Mesodermal cell (in vitro differentiated cells): ENCODE data around the gene NSMCE4A. TPM values are rescaled to one million over a fixed set of nuclear protein-coding genes. Genes with fewer than 3 reads are reported as not detected.
"Not testable (repeated sequence)": the region's sequence is repeated elsewhere in the genome, so short reads cannot be mapped to it uniquely, and the experiment has no call there.

Experiments
- H3K27ac ChIP-seq: 2 replicates; pipeline ENCODE4 v1.7.0; 2013; ENCODE audit warnings: mild to moderate bottlenecking, low read depth, low read length, moderate library complexity; ENCODE audit not compliant: severe bottlenecking
- H3K36me3 ChIP-seq: 2 replicates; pipeline ENCODE4 v1.7.1; 2013; ENCODE audit warnings: mild to moderate bottlenecking, low read length, moderate library complexity; ENCODE audit not compliant: control insufficient read depth, insufficient read depth
- H3K4me1 ChIP-seq: one replicate; pipeline ENCODE4 v1.7.1; 2013; ENCODE audit warnings: mild to moderate bottlenecking, low read length; ENCODE audit not compliant: insufficient read depth, control insufficient read depth, poor library complexity, severe bottlenecking
- H3K4me3 ChIP-seq: 2 replicates; pipeline ENCODE4 v1.7.0; 2013; ENCODE audit warnings: low read length, control low read depth, mild to moderate bottlenecking; ENCODE audit not compliant: insufficient read depth, poor library complexity, severe bottlenecking; ENCODE audit errors: extremely low read depth
- H3K9me3 ChIP-seq: 2 replicates; pipeline ENCODE4 v1.7.1; 2013; ENCODE audit warnings: mild to moderate bottlenecking, low read length, moderate library complexity; ENCODE audit not compliant: control insufficient read depth
- WGBS, 2 experiments: methylation state at CpG; one replicate each; pipeline ENCODE4 v1.1.5; 2013; ENCODE audit warnings: missing lambda C conversion rate in 2 of 2; ENCODE audit not compliant: insufficient coverage in 2 of 2; 5-methylcytosine and 5-hydroxymethylcytosine counted together
- polyA plus RNA-seq, 2 experiments: library from polyadenylated mRNA; stranded (reverse); fragments of 50-300 nt; gene quantifications; one replicate each; pipeline ENCODE4 v1.2.3, GENCODE V29; 2013

NSMCE4A gene
- polyA plus RNA-seq (2013, experiment 1 of 2) = 45.3 TPM
- 45.1 TPM for polyA plus RNA-seq (2013, experiment 2 of 2)

DNA sequence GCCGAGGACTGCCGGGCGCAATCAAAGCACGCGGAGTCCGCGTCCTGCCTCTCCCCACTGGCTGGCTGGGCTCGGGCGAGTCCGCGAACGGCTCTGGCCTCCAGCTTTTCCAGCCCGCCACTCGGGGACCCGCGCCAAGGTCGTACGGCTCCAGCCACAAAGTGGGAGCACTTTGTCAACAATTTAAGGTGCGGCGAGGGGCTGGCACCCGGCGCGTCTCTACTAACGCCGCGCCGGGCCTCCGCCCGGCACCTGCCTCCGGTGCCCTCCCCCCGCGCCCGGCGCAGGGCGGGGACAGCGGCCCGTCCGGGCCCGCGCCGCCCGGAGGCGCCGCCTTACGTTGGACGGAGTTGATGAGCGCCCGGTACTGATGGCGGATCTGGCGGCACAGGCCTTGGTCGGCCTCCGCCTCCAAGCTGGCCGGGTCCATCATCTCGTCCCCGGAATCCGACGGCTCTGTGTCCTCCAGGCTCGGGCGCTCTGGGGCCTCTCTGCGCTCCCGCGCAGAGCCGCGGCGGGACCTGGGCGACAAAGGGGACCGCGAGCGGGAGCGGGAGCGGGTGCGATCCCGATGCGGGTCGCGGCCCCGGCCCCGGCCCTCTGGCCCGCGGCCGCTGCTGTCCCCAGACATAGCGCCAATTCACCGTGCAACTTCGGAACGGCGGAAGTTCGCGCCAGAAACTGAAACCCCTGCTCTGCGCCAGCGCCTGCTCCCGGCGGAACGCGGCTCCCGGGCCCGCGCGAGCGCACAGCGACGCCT lies at the start of gene NSMCE4A:
TSS of gene NSMCE4A (minus strand) at position 683 of the 760 bp plus-strand sequence. CDS start at position 631, 52 bp downstream.
- Histone ChIP-seq H3K27ac (peak within 1 kb of the TSS; percentile 80), H3K4me3 (peak within 1 kb of the TSS; percentile 72), H3K9me3 (peaks cover 19% of the 10 kb centered on the region), H3K4me1 (no peaks in the 10 kb centered on the region), H3K36me3 (peaks cover 8% of the 10 kb centered on the region)
- 0% methylated on average over 84 to 87 of the region's 101 CpGs for WGBS, 2 experiments

DNA sequence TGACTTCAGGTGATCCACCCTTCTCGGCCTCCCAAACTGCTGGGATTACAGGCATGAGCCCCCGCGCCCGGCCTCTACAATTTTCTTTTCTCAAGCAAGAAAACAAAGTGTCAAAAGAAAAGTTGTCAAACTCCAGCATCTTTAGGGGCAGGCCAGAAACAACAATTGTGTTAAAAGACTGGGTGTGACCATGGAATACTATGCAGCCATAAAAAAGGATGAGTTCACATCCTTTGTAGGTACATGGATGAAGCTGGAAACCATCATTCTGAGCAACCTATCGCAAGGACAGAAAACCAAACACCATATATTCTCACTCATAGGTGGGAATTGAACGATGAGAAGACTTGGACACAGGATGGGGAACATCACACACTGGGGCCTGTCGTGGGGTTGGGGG lies 48.2 kb upstream of the NSMCE4A start:
- WGBS, 2 experiments = 93% methylated on average over 3 to 4 of the region's 7 CpGs
- not testable (repeated sequence) for H3K4me1 ChIP-seq

GRCh38 chr10:122022276-122022675 lies 47.3 kb upstream of the NSMCE4A start:
- WGBS, 2 experiments = 84 to 93% methylated on average over 2 to 3 of the region's 4 CpGs

More for the DNA sequence above, 48.2 kb upstream of the NSMCE4A start:
- H3K4me3 ChIP-seq, H3K36me3 ChIP-seq, H3K27ac ChIP-seq, H3K9me3 ChIP-seq: not testable (repeated sequence)

GRCh38 chr10:122021828-122022227 lies 46.8 kb upstream of the NSMCE4A start:
- WGBS, 2 experiments = 86 to 92% methylated on average over 8 of the region's 11 CpGs
- peaks cover 7% of the 10 kb centered on the region for H3K4me1 ChIP-seq
- no peak overlapping the region for H3K27ac ChIP-seq
- H3K36me3 ChIP-seq = no peaks in the 10 kb centered on the region
- no peaks in the 10 kb centered on the region for H3K9me3 ChIP-seq
- H3K4me3 ChIP-seq = no peak overlapping the region

More at GRCh38 chr10:122022276-122022675, 47.3 kb upstream of the NSMCE4A start:
- H3K4me3 ChIP-seq = no peak overlapping the region
- no peak overlapping the region for H3K27ac ChIP-seq
- H3K36me3 ChIP-seq = no peaks in the 10 kb centered on the region
- peaks cover 7% of the 10 kb centered on the region for H3K4me1 ChIP-seq
- H3K9me3 ChIP-seq = no peaks in the 10 kb centered on the region

GRCh38 chr10:122021379-122021778 lies 46.4 kb upstream of the NSMCE4A start:
- no peaks in the 10 kb centered on the region for H3K36me3 ChIP-seq
- peaks cover 7% of the 10 kb centered on the region for H3K4me1 ChIP-seq
- H3K4me3 ChIP-seq = no peak overlapping the region
- 81 to 84% methylated on average over 9 of the region's 9 CpGs for WGBS, 2 experiments
- no peak overlapping the region for H3K27ac ChIP-seq
- H3K9me3 ChIP-seq = no peaks in the 10 kb centered on the region

GRCh38 chr10:122020226-122020625 lies 45.2 kb upstream of the NSMCE4A start:
- WGBS, 2 experiments = 90 to 96% methylated on average over 4 to 6 of the region's 6 CpGs
- Histone ChIP-seq H3K36me3 (no peaks in the 10 kb centered on the region), H3K27ac (no peak overlapping the region), H3K9me3 (no peaks in the 10 kb centered on the region), H3K4me1 (peaks cover 7% of the 10 kb centered on the region), H3K4me3 (no peak overlapping the region)

- Histone ChIP-seq H3K27ac (no peak overlapping the region), H3K9me3 (no peaks in the 10 kb centered on the region), H3K4me1 (peaks cover 7% of the 10 kb centered on the region), H3K36me3 (no peaks in the 10 kb centered on the region), H3K4me3 (no peak overlapping the region)
- WGBS, 2 experiments = 80 to 83% methylated on average over 24 of the region's 24 CpGs
These were observed 44.5 kb upstream of the NSMCE4A start for GRCh38 chr10:122019414-122019975.

DNA sequence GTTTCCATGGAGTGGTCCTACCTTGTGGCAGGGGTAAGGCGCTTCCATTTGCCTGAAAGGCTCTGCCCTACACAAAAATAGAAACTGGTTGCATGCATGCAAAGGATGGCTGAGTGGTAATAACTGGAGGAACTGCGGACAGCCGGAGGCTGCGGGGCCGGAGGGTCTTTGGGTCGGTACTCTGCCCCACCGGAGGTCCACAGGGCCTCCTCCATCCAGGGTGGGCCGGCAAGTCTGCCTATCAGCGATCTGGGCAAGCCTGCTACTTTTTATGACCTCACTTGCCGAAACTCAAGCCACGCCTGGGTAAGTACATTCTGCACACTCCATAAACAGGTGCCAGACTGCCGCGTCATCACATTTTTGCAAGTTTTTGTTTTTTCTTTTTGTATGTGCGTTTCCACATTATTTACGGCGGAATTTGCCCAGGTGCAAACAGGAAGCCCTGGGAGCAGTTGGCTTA lies 44.0 kb upstream of the NSMCE4A start:
- Histone ChIP-seq H3K36me3 (no peaks in the 10 kb centered on the region), H3K9me3 (no peaks in the 10 kb centered on the region), H3K4me3 (no peak overlapping the region), H3K4me1 (peaks cover 7% of the 10 kb centered on the region), H3K27ac (no peak overlapping the region)
- WGBS, 2 experiments = 93 to 99% methylated on average over 13 to 16 of the region's 16 CpGs

GRCh38 chr10:122018491-122018890 lies 43.5 kb upstream of the NSMCE4A start:
- Histone ChIP-seq H3K4me1 (peaks cover 7% of the 10 kb centered on the region), H3K27ac (no peak overlapping the region), H3K4me3 (no peak overlapping the region), H3K9me3 (no peaks in the 10 kb centered on the region), H3K36me3 (no peaks in the 10 kb centered on the region)
- WGBS, 2 experiments = 80 to 90% methylated on average over 4 of the region's 7 CpGs

DNA sequence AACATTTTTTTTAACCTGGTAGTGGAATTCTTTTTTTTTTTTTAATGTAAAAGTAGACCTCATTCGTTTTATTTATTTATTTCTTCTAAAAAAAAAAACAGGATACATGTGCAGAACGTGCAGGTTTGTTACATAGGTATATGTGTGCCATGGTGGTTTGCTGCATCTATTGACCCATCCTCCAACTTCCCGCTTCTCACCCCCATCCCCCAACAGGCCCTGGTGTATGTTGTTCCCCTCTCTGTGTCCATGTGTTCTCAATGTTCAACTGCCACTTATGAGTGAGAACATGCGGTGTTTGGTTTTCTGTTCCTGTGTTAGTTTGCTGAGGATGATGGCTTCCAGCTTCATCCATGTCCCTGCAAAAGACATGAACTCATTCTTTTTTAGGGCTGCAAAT lies 42.9 kb upstream of the NSMCE4A start:
- H3K9me3 ChIP-seq, H3K4me3 ChIP-seq, H3K36me3 ChIP-seq, H3K27ac ChIP-seq, H3K4me1 ChIP-seq: not testable (repeated sequence)
- WGBS, 2 experiments = no CpG with 5 or more reads among the region's 4 CpGs
